Stimulated activated CD4-positive, alpha-beta T cell treated with anti-CD3 and anti-CD28 coated beads, Interleukin-12 subunit alpha, Interleukin-12 subunit beta, amount 100 ng/mL, for 48 hours (primary cell): Measurements from ENCODE around the gene VIM.
"Not testable (repeated sequence)": the region's sequence is repeated elsewhere in the genome, so short reads cannot be mapped to it uniquely, and the experiment has no call there.

Experiments used
- DNase-seq, 3 donors: peaks; one replicate each; pipeline ENCODE4 v3.0.0-alpha.2; 2020; ENCODE audit warnings: low read depth in 2 of 3, low spot score in 1 of 3

VIM gene

DNA sequence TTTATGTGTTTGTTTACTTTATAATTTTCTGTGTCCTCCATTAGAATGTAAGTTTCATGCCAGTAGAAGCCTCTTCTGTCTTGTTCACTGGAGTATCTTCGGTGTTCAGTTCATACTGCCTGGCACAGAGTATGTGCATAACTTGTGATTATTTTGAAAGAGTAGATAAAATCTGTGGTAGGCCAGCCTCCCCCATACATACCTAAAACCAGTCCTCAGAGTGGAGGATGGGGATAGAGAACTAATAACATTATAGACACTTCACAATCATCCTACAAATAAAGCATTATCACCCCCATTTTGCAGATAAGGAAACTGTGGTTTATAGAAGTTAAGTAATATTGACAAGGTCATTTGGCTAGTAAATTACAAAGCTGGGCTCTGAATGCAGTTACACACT lies 28.0 kb downstream of the VIM start:
- no peak for DNase-seq

DNA sequence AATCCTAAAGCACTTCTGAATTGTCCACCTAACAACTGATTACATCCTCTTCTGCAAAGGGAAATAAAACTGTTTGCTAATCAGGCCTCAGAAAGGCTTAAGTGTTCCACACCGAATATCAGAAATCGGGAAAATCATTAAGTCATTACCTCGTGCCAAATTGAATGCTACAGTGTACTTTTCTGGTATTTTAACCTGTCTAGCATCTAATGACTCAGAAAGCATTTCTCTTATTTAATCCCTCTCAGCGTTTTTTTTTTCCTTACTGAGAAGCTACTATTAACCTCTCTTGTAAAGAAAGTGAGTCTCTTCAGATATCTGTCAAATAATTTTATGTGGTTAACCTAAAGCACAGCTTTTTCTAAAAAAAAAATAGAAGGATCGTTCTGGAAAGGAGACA lies 28.6 kb downstream of the VIM start:
- no peak for DNase-seq

DNA sequence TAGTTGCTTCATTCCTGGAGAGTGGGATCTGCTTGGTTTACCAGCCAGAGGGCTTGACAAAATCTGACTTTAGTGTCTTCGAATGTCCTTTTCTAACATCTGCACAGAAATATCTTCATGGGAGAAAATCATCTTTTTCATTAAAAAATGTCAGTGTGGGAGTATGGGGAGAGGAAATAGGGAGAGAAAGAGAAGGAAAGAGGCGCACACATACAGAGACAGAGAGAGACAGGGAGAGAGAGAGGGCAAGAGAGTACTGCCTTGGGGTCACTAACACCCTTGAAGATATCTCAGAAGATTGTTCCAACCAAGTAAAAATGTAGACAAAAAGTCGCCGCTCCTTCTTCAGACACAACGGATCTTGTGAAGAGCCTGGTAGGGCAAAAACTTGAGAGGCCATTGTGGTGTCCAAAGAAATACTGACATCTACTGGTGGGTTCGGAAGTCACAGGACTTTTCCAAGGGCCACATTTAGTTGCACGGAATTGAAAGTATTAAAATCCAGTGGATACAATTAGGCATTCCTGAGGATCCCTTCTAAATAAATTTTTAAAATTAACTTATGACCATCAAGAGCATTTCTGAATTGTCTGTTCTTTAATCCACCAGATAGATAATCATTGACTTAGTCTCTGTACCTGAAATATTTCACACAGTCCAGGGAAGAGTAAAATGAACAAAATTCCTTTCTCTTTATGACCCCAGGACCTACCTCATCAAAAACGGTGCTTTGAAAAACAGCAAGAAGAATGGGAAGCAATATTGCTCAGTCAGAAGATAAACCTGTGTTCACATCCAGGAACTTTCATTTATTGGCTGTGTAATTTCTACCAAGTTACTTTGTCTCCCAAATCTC lies 29.7 kb downstream of the VIM start:
- DNase-seq: peak; percentile 14 to 66 (median 15)

DNA sequence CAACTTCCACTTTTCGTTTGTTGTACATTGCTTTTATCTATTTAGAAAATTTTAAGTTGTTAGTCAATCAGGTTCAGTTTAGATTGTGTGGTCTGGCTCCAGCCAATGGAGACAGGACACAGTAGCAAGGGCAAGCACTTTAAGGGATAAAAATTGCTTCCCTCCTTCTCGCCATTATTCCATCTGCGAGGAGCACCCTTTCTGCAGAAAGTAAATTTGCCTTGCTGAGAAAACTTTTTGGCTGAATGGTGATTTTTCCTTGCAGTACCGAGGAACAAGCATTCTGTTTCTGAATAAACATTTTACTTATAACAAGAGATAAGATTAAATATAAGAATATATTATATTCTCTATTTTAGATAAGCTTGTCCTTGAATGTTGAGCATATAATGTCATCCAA lies 34.5 kb downstream of the VIM start:
- DNase-seq: no peak

DNA sequence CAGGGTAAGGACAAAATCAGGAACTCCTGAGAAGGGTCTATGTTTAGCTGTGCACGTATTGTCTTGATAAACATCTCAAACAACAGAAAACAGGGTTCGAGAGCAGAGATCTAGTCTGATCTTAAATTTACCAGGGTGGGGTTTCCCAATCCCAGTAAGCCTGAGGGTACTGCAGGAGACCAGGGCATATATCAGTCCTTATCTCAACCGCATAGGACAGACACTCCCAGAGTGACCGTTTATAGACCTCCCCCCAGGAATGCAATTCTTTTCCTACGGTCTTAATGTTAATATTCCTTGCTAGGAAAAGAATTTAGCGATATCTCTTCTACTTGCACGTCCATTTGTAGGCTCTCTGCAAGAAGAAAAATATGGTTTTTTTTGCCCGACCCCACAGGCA lies 35.5 kb downstream of the VIM start:
- DNase-seq: no peak

DNA sequence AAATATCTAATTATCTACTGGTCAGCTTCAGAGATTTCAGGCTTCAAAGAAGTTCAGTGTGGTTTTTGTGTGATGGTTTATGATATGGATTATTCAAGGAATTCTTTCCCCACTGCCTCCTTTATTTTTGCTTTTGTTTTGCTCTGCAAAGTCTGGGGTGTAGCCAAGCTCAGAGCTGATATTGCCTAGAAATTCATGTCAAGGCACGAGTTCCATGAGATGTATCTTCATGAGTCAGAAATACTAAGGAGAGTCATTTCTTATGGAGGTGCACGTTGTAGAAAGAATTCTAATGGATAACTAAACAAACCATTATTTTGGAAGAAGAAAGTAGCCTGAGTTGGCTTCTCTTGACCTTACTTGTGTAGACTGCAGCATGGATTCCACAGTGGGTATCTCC lies 37.4 kb downstream of the VIM start:
- no peak for DNase-seq

DNA sequence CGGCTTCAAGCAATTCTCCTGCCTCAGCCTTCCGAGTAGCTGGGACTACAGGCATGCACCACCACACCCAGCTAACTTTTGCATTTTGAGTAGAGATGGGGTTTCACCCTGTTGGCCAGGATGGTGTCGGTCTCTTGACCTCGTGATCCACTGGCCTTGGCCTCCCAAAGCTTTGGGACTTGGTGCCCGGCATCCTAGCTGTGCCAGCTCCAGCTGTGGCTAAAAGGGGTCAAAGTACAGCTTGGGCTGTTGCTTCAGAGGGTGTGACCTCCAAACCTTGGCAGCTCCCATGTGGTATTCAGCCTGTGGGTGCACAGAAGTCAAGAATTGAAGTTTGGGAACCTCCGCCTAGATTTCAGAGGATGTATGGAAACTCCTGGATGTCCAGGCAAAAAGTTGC lies 38.5 kb downstream of the VIM start:
- DNase-seq: not testable (repeated sequence)

DNA sequence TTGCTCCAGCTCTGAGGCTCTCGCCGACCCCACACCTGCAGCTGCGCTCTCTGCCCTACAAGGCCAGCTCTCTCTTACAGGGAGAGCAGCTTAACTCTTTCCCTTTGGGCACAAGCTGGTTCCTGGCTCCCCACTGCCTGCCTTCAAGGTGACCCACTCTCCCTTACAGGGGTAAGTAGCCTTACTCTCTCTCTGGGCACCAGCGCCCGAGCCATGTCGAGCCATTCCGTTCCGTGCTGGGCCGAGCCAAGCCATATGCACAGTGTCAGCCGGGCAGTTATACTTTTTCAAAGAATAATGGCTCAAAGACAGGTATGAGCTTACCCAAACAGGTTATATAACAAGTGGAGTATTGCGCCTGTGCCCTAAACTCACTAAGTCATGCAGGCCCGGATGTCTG lies 44.6 kb downstream of the VIM start:
- no peak for DNase-seq

DNA sequence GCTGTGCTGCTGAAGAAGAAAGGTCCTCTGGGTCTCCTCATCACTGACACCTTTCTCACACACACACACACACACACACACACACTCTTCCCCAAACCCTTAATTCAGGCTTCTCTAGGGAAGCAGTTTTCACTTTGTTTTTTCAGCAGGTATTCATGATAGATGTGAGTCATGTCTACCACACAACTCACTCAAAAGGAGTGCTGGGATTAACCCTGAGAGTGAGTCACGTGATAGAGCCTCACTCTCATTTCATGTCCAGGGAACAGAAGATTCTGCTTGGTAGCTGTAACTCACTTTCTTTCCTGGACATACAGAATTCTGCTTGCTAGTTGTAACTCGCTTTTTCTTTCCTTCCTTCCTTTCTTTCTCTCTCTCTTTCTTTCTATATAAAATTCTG lies 45.4 kb downstream of the VIM start:
- no peak for DNase-seq

DNA sequence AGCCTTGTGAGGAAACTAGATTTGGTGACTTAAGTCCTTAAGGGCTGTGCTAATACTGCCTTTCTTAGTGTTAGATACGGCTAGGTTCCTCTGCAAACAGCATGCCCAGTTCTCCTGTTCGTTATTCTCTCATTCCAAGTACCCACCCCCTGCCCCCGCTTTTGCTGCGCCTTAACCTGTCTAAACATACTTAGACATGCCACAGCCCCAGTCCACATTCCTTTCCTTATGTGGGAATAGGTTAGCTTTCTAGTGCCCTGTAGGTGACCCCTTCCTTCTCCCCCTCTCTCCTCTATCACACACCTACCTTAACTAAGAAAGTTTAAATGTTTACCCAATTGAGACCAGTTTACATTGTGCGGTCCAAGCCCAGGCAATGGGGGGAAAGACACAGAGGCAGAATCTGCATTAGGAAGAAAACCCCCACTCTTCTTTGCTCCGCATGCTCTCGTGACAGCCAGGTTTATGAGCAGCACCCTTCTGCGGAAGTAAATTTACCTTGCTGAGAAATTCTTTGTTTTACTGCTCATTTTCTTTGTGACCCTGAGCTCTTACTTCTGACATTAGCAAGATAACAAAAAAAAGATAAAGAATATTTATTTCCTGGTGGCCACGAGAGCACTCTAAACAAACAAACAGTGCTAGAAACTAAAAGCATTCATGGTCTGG lies 48.8 kb downstream of the VIM start:
- no peak for DNase-seq

DNA sequence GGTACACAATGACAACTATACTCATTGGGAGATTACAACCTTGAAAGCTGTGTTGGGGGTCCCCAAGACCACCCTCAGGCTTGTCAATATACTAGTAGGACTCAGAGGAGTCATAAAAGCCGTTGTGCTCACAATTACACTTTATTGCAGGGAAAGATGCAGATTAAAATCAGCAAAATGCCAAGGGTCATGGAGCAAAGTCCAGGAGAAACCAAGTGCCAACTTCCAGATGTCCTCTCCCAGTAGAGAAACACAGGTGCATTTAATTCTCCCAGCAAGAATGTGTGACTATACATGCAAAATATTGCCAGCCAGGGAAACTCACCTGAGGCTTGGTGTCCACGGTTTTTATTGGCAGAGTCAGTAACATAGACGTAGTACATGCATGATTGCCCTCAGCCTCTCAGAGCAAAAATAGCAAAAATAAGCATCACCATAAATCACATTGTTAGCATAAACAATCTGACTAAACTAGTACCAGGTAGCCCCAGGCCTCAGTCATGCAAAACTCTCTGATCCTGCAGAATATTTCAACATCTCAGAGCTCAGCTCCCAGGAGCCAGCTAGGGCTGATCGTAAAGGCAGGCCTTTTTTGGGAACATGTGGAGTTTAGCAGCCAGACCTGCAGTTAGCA lies 50.7 kb downstream of the VIM start:
- DNase-seq: no peak

DNA sequence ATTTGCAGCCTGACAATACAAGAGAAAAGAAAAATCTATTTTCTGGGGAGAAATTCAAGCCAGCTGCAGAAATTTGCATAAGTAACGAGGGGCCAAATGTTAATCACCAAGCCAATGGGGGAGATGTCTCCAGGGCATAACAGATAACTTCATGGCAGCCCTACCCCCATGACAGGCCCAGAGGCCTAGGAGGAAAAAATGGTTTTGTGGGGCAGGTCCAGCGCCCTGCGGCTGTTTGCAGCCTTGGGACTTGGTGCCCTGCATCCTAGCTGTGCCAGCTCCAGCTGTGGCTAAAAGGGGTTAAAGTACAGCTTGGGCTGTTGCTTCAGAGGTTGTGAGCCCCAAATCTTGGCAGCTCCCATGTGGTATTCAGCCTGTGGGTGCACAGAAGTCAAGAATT lies 54.3 kb downstream of the VIM start:
- DNase-seq: no peak

DNA sequence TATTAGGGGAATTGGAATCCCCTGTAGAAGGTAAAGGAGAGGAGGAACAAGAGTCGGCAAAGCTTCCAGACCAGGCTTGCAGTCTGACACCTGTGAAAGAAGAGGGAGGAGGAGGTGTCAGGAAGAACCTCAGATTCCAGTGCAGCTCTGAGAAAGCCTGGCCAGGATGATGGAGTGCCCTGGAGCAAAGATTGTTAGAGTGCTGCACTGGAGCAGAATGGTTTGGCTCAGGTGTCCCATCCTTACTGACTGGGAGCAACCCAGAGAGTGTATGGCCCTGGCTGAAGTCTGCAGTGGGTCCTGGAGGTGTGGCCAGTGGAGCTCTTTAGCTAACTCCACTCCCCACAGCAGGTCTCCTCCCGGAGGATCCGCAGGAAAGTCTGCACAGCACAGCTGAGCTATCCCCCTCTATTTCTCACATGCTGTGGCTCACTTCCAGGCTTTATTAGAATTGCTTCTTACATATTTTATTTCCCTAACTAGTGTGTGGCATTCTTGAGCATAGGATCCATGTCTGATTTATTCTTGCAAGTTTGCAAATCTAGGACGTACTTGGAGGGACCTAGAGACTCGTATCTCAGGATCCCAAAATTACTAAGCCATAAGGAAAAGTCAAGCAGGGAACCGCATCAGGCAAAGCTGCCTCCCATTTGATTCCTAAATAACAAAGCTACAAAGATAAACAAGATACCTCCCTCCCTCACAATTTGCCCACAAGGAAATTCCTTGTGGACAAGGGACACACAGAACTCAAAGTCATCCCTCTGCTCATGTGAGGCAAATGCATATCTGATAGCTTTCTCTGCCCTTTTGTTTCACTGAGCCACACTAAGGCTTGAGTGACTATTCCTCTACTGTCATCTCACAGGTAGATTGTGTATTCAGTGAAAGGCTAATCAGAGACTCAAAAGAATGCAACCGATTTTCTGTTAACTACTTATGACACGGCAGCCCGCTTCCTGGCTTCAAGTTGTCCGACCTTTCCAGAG lies 58.8 kb downstream of the VIM start:
- no peak for DNase-seq
